Heart left ventricle (tissue), 13 donors: ENCODE data around the gene IFIT2.

Experiments used
- CTCF ChIP-seq, 12 donors: fragments of 200-600 bp; sonication (generic) in 4 of 12; IDR thresholded peaks; one replicate each; pipeline versions ENCODE4 v1.5.0 to v1.8.0; 2018 to 2022; ENCODE audit warnings: antibody characterized with exemption in 12 of 12, mild to moderate bottlenecking in 5 of 12
- POLR2A ChIP-seq, 2 donors: fragments of 450-650 bp; IDR thresholded peaks; one replicate each; pipeline ENCODE4 v1.6.1; 2017; ENCODE audit warnings: antibody characterized with exemption in 2 of 2, mild to moderate bottlenecking in 2 of 2, moderate library complexity in 2 of 2
- donor health status: ischemic (EF 13 %, LVEDD 7.1; RV severe dilation, severe dysfunction).
- donor health status: DM: no; HTN: yes; CAD: no.
- donor health status: DM: no; HTN: no; CAD: no.
- donor health status: ischemic (EF 25% LVEDD 6.9; RV normal size, moderate dysfunction).
- donor health status: ischemic (EF 25% LVEDD 5.7; RV mildly dilated, moderate dysfunction).
- donor health status: ischemic (EF 35%, LVEDD 5.7; RV mildly dilated, moderate dysfunction).
- donor health status: nonischemic (EF 11% LVEDD 7.7; RV severe dilation, severe dysfunction).
- donor health status: DM: yes; HTN: yes; CAD: no.
- donor health status: PGD.
- donor health status: ischemic (EF 29% LVEDD 5.4; RV normal size, mild dysfunction).
- donor health status: nonischemic (EF 23%, LVEDD 6.1; RV moderate dilation, normal function).

- TF ChIP-seq CTCF (IDR thresholded peaks at IDR 0.05) (no peak), POLR2A (IDR thresholded peaks at IDR 0.05) (no peak)
Measured at GRCh38 chr10:89283936-89284475, 17.8 kb upstream of the IFIT2 start.
